NT2/D1 (cell line): ENCODE measurements around the gene GADD45GIP1.

Source experiments
- SUZ12 ChIP-seq: IDR thresholded peaks from 2 replicates; pipeline ENCODE4 v1.6.1; 2011; ENCODE audit not compliant: insufficient read length, insufficient read depth; ENCODE audit errors: extremely low read depth
- YY1 ChIP-seq: IDR thresholded peaks from 2 replicates; pipeline ENCODE4 v1.6.1; 2011; ENCODE audit not compliant: insufficient read length, insufficient read depth

DNA sequence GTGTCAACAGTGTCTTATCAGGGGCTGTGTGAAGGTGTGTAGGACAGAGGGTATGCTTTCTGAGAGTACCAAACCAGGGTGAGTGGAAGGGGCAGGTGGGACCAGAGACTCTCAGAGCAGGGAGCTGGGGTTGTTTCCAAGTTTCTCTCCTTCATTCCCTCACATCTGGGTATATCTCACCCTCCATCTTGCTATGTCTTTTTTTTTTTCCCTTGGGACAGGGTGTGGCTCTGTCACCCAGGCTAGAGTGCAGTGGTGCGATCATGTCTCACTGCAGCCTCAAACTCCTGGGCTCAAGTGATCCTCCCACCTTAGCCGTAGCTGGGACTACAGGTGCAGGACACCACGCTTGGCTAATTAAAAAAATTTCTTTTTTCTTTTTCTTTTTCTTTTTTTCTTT, 23.0 kb upstream of the GADD45GIP1 start:
- TF ChIP-seq YY1 (no peak), SUZ12 (no peak)
